Tibial nerve (tissue), 4 donors: ENCODE data around the gene SPINDOC. TPM values are rescaled to one million over a fixed set of nuclear protein-coding genes. Genes with fewer than 3 reads are reported as not detected.

Source experiments
- DNase-seq, 2 donors: peaks; one replicate each; pipeline ENCODE4 v3.0.0-alpha.2; 2019; ENCODE audit warnings: low spot score in 2 of 2
- H3K27ac ChIP-seq, 4 donors: fragments of 200-600 bp; sonication (generic) in 3 of 4; one replicate each; pipeline ENCODE4 v1.5.1; 2017 to 2019; ENCODE audit warnings: mild to moderate bottlenecking in 1 of 4
- H3K27me3 ChIP-seq, 2 donors: fragments of 200-600 bp; sonication (generic) in 1 of 2; one replicate each; pipeline versions ENCODE4 v1.5.1 to v1.6.0; 2017 to 2019
- H3K36me3 ChIP-seq, 3 donors: fragments of 200-600 bp; sonication (generic); one replicate each; pipeline ENCODE4 v1.5.1; 2018 to 2019
- H3K4me1 ChIP-seq, 4 donors: fragments of 200-600 bp; sonication (generic) in 3 of 4; one replicate each; pipeline ENCODE4 v1.5.1; 2017 to 2019
- H3K4me3 ChIP-seq, 4 donors: fragments of 200-600 bp; sonication (generic) in 3 of 4; one replicate each; pipeline ENCODE4 v1.5.1; 2017 to 2019; ENCODE audit warnings: mild to moderate bottlenecking in 1 of 4, moderate library complexity in 1 of 4
- H3K9me3 ChIP-seq, 4 donors: fragments of 200-600 bp; sonication (generic) in 3 of 4; one replicate each; pipeline ENCODE4 v1.5.1; 2017 to 2019
- EP300 ChIP-seq, 2 donors: sonication (generic); formaldehyde crosslinking; IDR thresholded peaks; one replicate each; pipeline ENCODE4 v1.6.1; 2017; ENCODE audit warnings: antibody characterized with exemption in 2 of 2, mild to moderate bottlenecking in 1 of 2
- POLR2A ChIP-seq, 2 donors: fragments of 450-650 bp; IDR thresholded peaks; one replicate each; pipeline ENCODE4 v1.6.1; 2017; ENCODE audit warnings: antibody characterized with exemption in 2 of 2, mild to moderate bottlenecking in 2 of 2, moderate library complexity in 2 of 2
- WGBS, 2 donors: methylation state at CpG; one replicate each; pipeline ENCODE4 v1.1.5; 2018; 5-methylcytosine and 5-hydroxymethylcytosine counted together
- total RNA-seq, 4 donors: library from RNA; depleted of rRNA; stranded (reverse); fragments of >200 nt; gene quantifications; one replicate each; pipeline ENCODE4 v1.1.0, GENCODE V29; 2016
- TF ChIP-seq, protein P1 (sequence below), 5 experiments: fragments of 200-600 bp in 3 of 5; fragments of 450-650 bp in 2 of 5; sonication (generic) in 3 of 5; IDR thresholded peaks; one replicate each; pipeline ENCODE4 v1.5.1; 2016 to 2019; ENCODE audit warnings: antibody characterized with exemption in 5 of 5, mild to moderate bottlenecking in 3 of 5, moderate library complexity in 2 of 5

SPINDOC gene
- total RNA-seq, 4 donors from 2014 or later = 5.5 to 14.7 (median 10.0) TPM

DNA sequence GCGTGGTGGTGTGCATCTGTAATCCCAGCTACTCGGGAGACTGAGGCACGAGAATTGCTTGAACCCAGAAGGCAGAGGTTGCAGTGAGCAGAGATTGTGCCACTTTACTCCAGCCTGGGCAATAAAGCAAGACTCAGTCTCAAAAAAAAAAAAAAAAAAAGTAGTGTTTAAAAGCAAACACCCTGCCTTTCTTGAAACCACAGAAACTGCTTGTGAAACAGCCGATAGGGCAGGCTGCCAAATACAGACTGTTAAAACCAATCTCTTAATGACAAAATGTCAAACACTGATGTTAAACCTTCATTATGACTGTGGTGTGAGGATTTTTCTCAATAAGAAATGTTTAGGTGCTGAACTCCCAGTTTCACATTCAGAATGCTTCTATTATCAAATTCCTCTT lies 53.0 kb downstream of the SPINDOC start:
- no peak overlapping the region for H3K4me3 ChIP-seq
- no peak overlapping the region for H3K27ac ChIP-seq
- DNase-seq = peak; percentile 49 to 77
- H3K9me3 ChIP-seq = no peaks in the 10 kb centered on the region
- H3K4me1 ChIP-seq = peaks cover 0 to 78% (median 48%) of the 10 kb centered on the region in 4 donors
- H3K36me3 ChIP-seq = peaks cover 0 to 18% (median 0%) of the 10 kb centered on the region in 3 donors
- TF ChIP-seq EP300 (IDR thresholded peaks at IDR 0.05) (peak in 1 of 2 donors; percentile 29), POLR2A (IDR thresholded peaks at IDR 0.05) (no peak)
- TF ChIP-seq, protein P1, sequence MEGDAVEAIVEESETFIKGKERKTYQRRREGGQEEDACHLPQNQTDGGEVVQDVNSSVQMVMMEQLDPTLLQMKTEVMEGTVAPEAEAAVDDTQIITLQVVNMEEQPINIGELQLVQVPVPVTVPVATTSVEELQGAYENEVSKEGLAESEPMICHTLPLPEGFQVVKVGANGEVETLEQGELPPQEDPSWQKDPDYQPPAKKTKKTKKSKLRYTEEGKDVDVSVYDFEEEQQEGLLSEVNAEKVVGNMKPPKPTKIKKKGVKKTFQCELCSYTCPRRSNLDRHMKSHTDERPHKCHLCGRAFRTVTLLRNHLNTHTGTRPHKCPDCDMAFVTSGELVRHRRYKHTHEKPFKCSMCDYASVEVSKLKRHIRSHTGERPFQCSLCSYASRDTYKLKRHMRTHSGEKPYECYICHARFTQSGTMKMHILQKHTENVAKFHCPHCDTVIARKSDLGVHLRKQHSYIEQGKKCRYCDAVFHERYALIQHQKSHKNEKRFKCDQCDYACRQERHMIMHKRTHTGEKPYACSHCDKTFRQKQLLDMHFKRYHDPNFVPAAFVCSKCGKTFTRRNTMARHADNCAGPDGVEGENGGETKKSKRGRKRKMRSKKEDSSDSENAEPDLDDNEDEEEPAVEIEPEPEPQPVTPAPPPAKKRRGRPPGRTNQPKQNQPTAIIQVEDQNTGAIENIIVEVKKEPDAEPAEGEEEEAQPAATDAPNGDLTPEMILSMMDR (IDR thresholded peaks at IDR 0.05) = no peak
- no peaks in the 10 kb centered on the region for H3K27me3 ChIP-seq
- 49 to 55% methylated on average over 4 of the region's 4 CpGs for WGBS, 2 donors

DNA sequence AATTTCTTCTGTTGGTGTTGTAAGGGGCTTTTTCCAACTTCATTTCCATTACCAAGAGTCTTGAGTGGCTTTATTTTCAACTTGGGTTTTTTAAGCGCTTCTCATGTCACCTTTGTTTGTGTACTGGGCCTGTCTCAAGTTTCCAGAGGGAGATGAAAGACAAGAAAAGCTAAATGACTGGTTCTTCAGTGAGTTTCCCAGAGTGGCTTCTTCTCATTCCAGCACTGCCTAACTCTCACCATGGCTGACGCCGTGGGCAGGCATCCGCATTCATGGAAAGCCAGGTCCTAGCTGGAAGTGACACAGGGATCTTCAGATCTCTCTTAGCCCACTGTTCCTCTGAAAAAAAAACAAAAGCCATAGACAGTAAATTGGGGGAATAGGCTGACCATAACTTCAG lies 54.3 kb downstream of the SPINDOC start:
- peaks cover 0 to 84% (median 57%) of the 10 kb centered on the region in 4 donors for H3K4me1 ChIP-seq
- H3K27ac ChIP-seq = peak overlapping the region in 1 of 4 donors; percentile 32

DNA sequence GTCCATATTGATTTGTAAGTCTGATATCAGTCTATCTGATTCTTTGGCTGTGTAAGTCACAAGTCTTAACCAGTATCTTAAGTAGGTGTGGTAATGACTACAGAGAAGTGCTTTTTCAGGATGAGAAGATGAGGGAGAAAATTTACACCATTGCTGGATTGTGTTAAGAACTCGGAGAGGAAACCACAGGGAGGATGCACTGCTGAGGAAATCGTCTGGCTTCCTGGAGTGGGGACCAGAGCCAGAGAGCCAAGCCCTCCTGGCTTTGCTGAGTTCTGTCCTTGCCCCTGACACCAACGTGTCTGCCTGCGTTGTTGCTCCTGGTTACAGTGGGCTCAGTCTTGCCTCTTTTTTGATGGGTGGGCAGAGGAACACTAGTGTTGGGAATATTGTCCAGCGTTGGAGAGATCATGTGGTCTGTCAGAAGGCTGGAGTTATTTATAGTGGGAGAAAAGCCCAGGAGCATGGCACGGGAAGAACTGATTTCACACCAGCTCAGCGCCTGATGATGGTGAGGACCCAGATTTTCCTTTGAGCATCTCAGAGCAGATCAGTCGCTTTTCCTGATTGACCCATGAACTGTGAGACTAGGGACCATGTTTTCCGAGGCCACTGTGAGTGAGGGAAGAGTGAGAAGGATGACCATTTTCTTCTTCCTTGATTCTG lies 55.3 kb downstream of the SPINDOC start:
- H3K27me3 ChIP-seq = no peaks in the 10 kb centered on the region
- H3K4me1 ChIP-seq = peaks cover 0 to 84% (median 58%) of the 10 kb centered on the region in 4 donors
- no peak for TF ChIP-seq POLR2A (IDR thresholded peaks at IDR 0.05)
- TF ChIP-seq EP300 (IDR thresholded peaks at IDR 0.05) = no peak
- TF ChIP-seq, protein P1 (IDR thresholded peaks at IDR 0.05) = no peak
- no peak overlapping the region for H3K4me3 ChIP-seq
- peaks cover 0 to 3% (median 0%) of the 10 kb centered on the region in 3 donors for H3K36me3 ChIP-seq
- peak overlapping the region in 1 of 4 donors; percentile 29 for H3K27ac ChIP-seq
- no peak for DNase-seq
- 49 to 63% methylated on average over 9 of the region's 9 CpGs for WGBS, 2 donors
- H3K9me3 ChIP-seq = no peaks in the 10 kb centered on the region

More for the DNA sequence above, 54.3 kb downstream of the SPINDOC start:
- Histone ChIP-seq H3K9me3 (no peaks in the 10 kb centered on the region), H3K27me3 (no peaks in the 10 kb centered on the region), H3K36me3 (peaks cover 0 to 11% (median 0%) of the 10 kb centered on the region in 3 donors), H3K4me3 (no peak overlapping the region)
- 79 to 93% methylated on average over 4 of the region's 4 CpGs for WGBS, 2 donors
- DNase-seq = no peak
- TF ChIP-seq POLR2A (IDR thresholded peaks at IDR 0.05) (no peak), EP300 (IDR thresholded peaks at IDR 0.05) (no peak)
- TF ChIP-seq, protein P1 (IDR thresholded peaks at IDR 0.05) = no peak

DNA sequence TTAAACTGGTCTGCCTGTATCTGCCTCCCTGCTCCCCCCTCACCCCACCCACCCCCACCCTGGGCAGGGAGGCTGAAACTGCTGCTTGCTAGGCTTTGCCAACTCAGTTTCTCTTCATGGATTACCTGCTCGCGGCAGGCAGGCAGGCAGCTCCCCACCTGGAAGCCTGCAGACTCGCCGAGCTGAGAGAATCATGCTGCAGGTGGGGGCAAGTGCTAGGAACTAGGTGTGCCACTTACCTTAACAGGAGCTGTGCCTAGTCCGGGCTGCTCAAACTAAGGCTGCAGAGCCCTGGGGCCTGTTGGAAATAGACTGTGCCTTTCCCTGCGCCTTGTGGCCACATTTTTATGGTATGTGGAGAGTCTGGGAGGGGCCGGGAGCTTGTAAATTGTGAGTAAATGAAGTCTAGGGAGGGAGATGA lies 55.9 kb downstream of the SPINDOC start:
- Histone ChIP-seq H3K27ac (peak overlapping the region in 1 of 4 donors; percentile 40), H3K4me1 (peaks cover 0 to 89% (median 64%) of the 10 kb centered on the region in 4 donors), H3K36me3 (no peaks in the 10 kb centered on the region), H3K4me3 (no peak overlapping the region), H3K9me3 (no peaks in the 10 kb centered on the region), H3K27me3 (no peaks in the 10 kb centered on the region)
- DNase-seq = no peak
- WGBS, 2 donors = 77 to 88% methylated on average over 2 to 7 of the region's 7 CpGs
- TF ChIP-seq EP300 (IDR thresholded peaks at IDR 0.05) (no peak), POLR2A (IDR thresholded peaks at IDR 0.05) (no peak)
- TF ChIP-seq, protein P1 (IDR thresholded peaks at IDR 0.05) = no peak

DNA sequence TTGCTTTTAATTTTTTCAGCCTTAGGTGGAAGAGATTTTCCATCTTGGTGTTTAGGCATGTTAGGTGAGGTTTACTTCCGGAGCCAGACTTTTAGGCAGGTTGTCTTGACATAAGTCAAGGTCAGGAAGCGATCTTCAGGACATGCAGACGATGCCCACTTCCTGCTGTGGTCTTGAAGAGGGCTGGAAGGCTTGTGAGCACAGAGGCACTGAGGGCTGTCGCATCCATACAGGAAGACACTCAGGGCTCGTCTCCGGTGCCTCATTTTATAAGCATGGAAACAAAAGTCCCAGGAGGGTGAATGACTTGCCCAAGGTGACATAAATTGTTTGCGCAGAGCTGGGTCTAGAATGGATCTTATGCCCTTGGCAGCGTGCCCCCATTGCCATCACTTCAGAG lies 56.4 kb downstream of the SPINDOC start:
- Histone ChIP-seq H3K36me3 (no peaks in the 10 kb centered on the region), H3K4me3 (no peak overlapping the region), H3K4me1 (peaks cover 0 to 94% (median 68%) of the 10 kb centered on the region in 4 donors), H3K27me3 (no peaks in the 10 kb centered on the region), H3K27ac (peak overlapping the region in 2 of 4 donors; percentile 30 to 52), H3K9me3 (no peaks in the 10 kb centered on the region)
- 70 to 76% methylated on average over 8 of the region's 8 CpGs for WGBS, 2 donors
- no peak for TF ChIP-seq EP300 (IDR thresholded peaks at IDR 0.05)
- TF ChIP-seq POLR2A (IDR thresholded peaks at IDR 0.05) = no peak
- TF ChIP-seq, protein P1 (IDR thresholded peaks at IDR 0.05) = no peak
- DNase-seq = no peak
